ENCODE measurements around the gene FLNB.

FLNB gene

GRCh38 chr3:57961828-57962447 lies 46.3 kb upstream of the FLNB start:
- DNase-seq (ENCODE audit: low read depth): peak; percentile 33
- no peak overlapping the region for H3K4me3 ChIP-seq (ENCODE audit: low read depth, low read length)
- peak; percentile 25 for TF ChIP-seq CTCF (IDR thresholded peaks at IDR 0.05; ENCODE audit: insufficient read depth, low read depth, low read length, missing control alignments)

DNA sequence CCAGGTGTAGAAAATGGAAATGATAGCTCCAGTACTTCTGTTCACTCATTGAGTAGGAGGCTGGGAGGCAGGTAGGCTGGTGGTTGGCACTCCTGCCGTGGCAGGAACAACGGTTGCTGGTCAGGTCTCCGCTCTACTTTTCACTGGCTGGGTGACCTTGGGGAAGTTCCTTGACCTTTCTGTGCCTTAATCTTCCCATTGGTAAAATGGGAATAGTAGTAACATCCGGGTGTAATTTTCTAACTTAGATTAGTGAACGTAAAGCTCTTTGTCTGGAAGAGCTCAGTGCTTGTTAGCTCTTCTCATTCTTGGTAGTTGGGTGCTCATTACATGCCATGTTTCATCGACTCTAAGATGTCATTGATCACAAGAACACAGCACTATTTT lies 45.8 kb upstream of the FLNB start:
- DNase-seq (ENCODE audit: low read depth): no peak
- TF ChIP-seq CTCF (IDR thresholded peaks at IDR 0.05; ENCODE audit: insufficient read depth, low read depth, low read length, missing control alignments): no peak
- no peak overlapping the region for H3K4me3 ChIP-seq (ENCODE audit: low read depth, low read length)

- no peak for TF ChIP-seq CTCF (IDR thresholded peaks at IDR 0.05; ENCODE audit: insufficient read depth, low read depth, low read length, missing control alignments)
Observed at GRCh38 chr3:57963811-57964346, 44.3 kb upstream of the FLNB start.

GRCh38 chr3:57966829-57967228 lies 41.4 kb upstream of the FLNB start:
- no peak overlapping the region for H3K4me3 ChIP-seq (ENCODE audit: low read depth, low read length)
- no peak for DNase-seq (ENCODE audit: low read depth)
- no peak for TF ChIP-seq CTCF (IDR thresholded peaks at IDR 0.05; ENCODE audit: insufficient read depth, low read depth, low read length, missing control alignments)

More at GRCh38 chr3:57963811-57964346, 44.3 kb upstream of the FLNB start:
- DNase-seq (ENCODE audit: low read depth): no peak
- no peak overlapping the region for H3K4me3 ChIP-seq (ENCODE audit: low read depth, low read length)

GRCh38 chr3:57967590-57967989 lies 40.6 kb upstream of the FLNB start:
- no peak for DNase-seq (ENCODE audit: low read depth)
- no peak overlapping the region for H3K4me3 ChIP-seq (ENCODE audit: low read depth, low read length)
- TF ChIP-seq CTCF (IDR thresholded peaks at IDR 0.05; ENCODE audit: insufficient read depth, low read depth, low read length, missing control alignments): no peak

GRCh38 chr3:57968501-57968900 lies 39.7 kb upstream of the FLNB start:
- no peak overlapping the region for H3K4me3 ChIP-seq (ENCODE audit: low read depth, low read length)
- DNase-seq (ENCODE audit: low read depth): no peak
- no peak for TF ChIP-seq CTCF (IDR thresholded peaks at IDR 0.05; ENCODE audit: insufficient read depth, low read depth, low read length, missing control alignments)

DNA sequence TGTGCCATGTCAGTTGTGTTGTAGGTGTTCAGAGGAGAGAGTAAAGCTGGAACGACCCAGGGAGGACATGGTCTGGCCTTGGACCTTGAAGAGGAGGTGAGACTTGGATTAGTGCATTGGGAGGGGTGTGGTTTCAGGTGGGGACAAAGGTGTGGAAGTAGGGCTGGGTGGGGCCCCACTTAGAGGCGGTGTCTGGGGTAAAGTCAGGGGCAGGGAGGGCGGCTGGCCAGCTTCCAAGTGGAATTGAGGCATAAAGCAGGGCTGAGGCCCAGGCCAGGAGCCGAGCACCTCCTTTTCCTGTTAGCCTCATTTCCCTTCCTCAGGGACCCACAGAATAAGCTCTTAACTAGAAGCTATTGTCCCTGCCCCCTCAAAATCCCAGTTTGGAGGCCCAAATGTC lies 36.2 kb upstream of the FLNB start:
- TF ChIP-seq CTCF (IDR thresholded peaks at IDR 0.05; ENCODE audit: insufficient read depth, low read depth, low read length, missing control alignments): no peak
- no peak for DNase-seq (ENCODE audit: low read depth)
- H3K4me3 ChIP-seq (ENCODE audit: low read depth, low read length): no peak overlapping the region
